Pancreas (tissue), 10 donors: ENCODE measurements around the gene ST3GAL5. TPM values are rescaled to one million over a fixed set of nuclear protein-coding genes. Genes with fewer than 3 reads are reported as not detected.

Source experiments
- ATAC-seq, 4 donors: fragments of 200-7000 bp; cut with Tn5 transposase; one replicate each; pipeline versions ENCODE4 v1.8.0 to v1.9.1; 2020; ENCODE audit warnings: mild to moderate bottlenecking in 4 of 4, moderate library complexity in 4 of 4
- DNase-seq, 6 donors: peaks; one replicate each; pipeline ENCODE4 v3.0.0-alpha.2; 2020
- FAIRE-seq: peaks from 2 replicates; lab custom pipeline; 2012; peaks lifted over from hg19 to GRCh38; lab: Jason Lieb, UNC
- H3K27ac ChIP-seq, 4 donors: fragments of 200-600 bp; sonication (generic); 1 replicate in 3 of 4; 2 replicates in 1 of 4; pipeline versions ENCODE4 v1.5.0 to v1.8.0; 2020
- H3K27me3 ChIP-seq, 4 donors: fragments of 200-600 bp; one replicate each; pipeline ENCODE4 v1.8.0; 2021
- H3K36me3 ChIP-seq, 3 donors: fragments of 200-600 bp; sonication (generic) in 1 of 3; one replicate each; pipeline versions ENCODE4 v1.5.0 to v1.8.0; 2020 to 2021
- H3K4me1 ChIP-seq, 3 donors: fragments of 200-600 bp; one replicate each; pipeline ENCODE4 v1.8.0; 2021
- H3K4me3 ChIP-seq, 4 donors: fragments of 200-600 bp; sonication (generic) in 2 of 4; one replicate each; pipeline versions ENCODE4 v1.5.0 to v1.8.0; 2020 to 2021
- H3K9me3 ChIP-seq, 4 donors: fragments of 200-600 bp; one replicate each; pipeline ENCODE4 v1.8.0; 2021
- CTCF ChIP-seq, 4 donors: fragments of 200-600 bp; sonication (generic) in 3 of 4; IDR thresholded peaks; one replicate each; pipeline versions ENCODE4 v1.5.0 to v1.8.0; 2021; ENCODE audit warnings: antibody characterized with exemption in 4 of 4
- WGBS, 2 donors: extraction: QIAGEN DNeasy Blood & Tissue Kit; methylation state at CpG; one replicate each; pipeline ENCODE4 v1.1.7; 2013; 5-methylcytosine and 5-hydroxymethylcytosine counted together
- intact Hi-C, 3 donors: fragments of 100-400 bp; cut with DNase I; formaldehyde crosslinking; loops; one replicate each; pipeline versions ENCODE4 v1.11.1 to v1.14.2; 2022
- polyA plus RNA-seq, 2 donors: library from polyadenylated mRNA; stranded (reverse); fragments of 200-250 nt; gene quantifications; one replicate each; pipeline ENCODE4 v1.2.3, GENCODE V29; 2013
- total RNA-seq, 6 donors: library from RNA; stranded (reverse); fragmentation: NEBNext Ultra II Directional in 4 of 6; extraction: Animal tissue kit (Norgen Biotek cat#: 25700) in 4 of 6; gene quantifications; one replicate each; pipeline versions ENCODE4 v1.2.1 to v1.2.4, GENCODE V29; 2021 to 2023
- donor health status: healthy with polysubstance abuse.
- donor health status: DM: no; HTN: no; CAD: no; lungs with moderate emphysema.
- donor health status: DM: no; HTN: no; CAD: no.
- donor health status: control.
- donor health status: control.
- donor health status: Bipolar disorder and iron deficiency.
- donor health status: DM: yes; HTN: yes; CAD: no.
- donor health status: DM: no; HTN: no; CAD: no.
- donor health status: DM: no; HTN: no; CAD: no.
- donor health status: DM: yes; HTN: yes; CAD: no.

Gene ST3GAL5
- total and polyA plus RNA-seq, 8 donors = 4.4 to 14.5 (median 6.9) TPM

GRCh38 chr2:85930129-85931124 is 41.6 kb upstream of the ST3GAL5 start:
- ATAC-seq = peak in 3 of 4 donors; percentile 21 to 73 (median 30)
- DNase-seq = no peak
- H3K4me1 ChIP-seq = peaks cover 0 to 7% (median 4%) of the 10 kb centered on the region in 3 donors
- no peaks in the 10 kb centered on the region for H3K9me3 ChIP-seq
- no peak for FAIRE-seq
- H3K36me3 ChIP-seq = no peaks in the 10 kb centered on the region
- no peak overlapping the region for H3K27ac ChIP-seq
- TF ChIP-seq CTCF (IDR thresholded peaks at IDR 0.05) = no peak
- no peaks in the 10 kb centered on the region for H3K27me3 ChIP-seq
- H3K4me3 ChIP-seq = no peak overlapping the region
- intact Hi-C loops = no loop called here
- 60 to 64% methylated on average over 4 of the region's 4 CpGs for WGBS, 2 donors

- Histone ChIP-seq H3K4me1 (peaks cover 0 to 7% (median 4%) of the 10 kb centered on the region in 3 donors), H3K36me3 (no peaks in the 10 kb centered on the region), H3K27ac (no peak overlapping the region), H3K27me3 (no peaks in the 10 kb centered on the region), H3K9me3 (no peaks in the 10 kb centered on the region), H3K4me3 (no peak overlapping the region)
- WGBS, 2 donors = 88 to 90% methylated on average over 19 of the region's 19 CpGs
- TF ChIP-seq CTCF (IDR thresholded peaks at IDR 0.05) = no peak
- peak in 1 of 6 donors; percentile 45 for DNase-seq
- intact Hi-C loops = no loop called here
- FAIRE-seq = no peak
- no peak for ATAC-seq
These were observed 40.6 kb upstream of the ST3GAL5 start for GRCh38 chr2:85929096-85930050.

GRCh38 chr2:85926931-85927661 is 38.3 kb upstream of the ST3GAL5 start:
- peak in 1 of 6 donors; percentile 55 for DNase-seq
- H3K4me1 ChIP-seq = peaks cover 0 to 10% (median 4%) of the 10 kb centered on the region in 3 donors

More at GRCh38 chr2:85926931-85927661, 38.3 kb upstream of the ST3GAL5 start:
- H3K4me3 ChIP-seq = no peak overlapping the region
- H3K27me3 ChIP-seq = no peaks in the 10 kb centered on the region
- no peak for FAIRE-seq
- no peak for ATAC-seq
- no peaks in the 10 kb centered on the region for H3K36me3 ChIP-seq
- TF ChIP-seq CTCF (IDR thresholded peaks at IDR 0.05) = no peak
- intact Hi-C loops = no loop called here
- H3K9me3 ChIP-seq = no peaks in the 10 kb centered on the region
- no peak overlapping the region for H3K27ac ChIP-seq
- WGBS, 2 donors = 84 to 87% methylated on average over 9 of the region's 9 CpGs
